Measurements from ENCODE around the gene CCDC180. TPM values are rescaled to one million over a fixed set of nuclear protein-coding genes. Genes with fewer than 3 reads are reported as not detected.

The CCDC180 gene
- total RNA-seq, 1 experiment from 2014 or later, result 5.9 TPM

DNA sequence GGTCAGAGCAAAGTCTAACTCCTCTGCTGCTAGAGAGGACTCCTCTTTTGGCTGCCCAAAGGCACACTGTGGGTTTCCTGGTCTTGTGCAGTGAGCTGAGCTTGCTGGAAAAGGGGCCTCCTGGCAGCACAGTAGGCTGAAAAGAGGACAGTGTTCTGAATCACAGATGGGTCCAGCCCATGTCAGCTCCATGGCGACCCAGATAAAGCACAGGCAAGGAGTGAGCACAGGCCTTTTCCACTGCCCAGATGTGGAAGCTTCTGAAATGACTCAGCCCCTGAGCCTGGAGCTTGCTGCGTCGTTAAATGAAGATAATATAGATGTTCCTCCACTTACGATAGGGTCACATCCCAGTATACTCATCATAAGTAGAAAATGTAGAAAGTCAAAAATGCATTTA, 8.1 kb downstream of the CCDC180 start:
- CTCF ChIA-PET, result no interaction called here

DNA sequence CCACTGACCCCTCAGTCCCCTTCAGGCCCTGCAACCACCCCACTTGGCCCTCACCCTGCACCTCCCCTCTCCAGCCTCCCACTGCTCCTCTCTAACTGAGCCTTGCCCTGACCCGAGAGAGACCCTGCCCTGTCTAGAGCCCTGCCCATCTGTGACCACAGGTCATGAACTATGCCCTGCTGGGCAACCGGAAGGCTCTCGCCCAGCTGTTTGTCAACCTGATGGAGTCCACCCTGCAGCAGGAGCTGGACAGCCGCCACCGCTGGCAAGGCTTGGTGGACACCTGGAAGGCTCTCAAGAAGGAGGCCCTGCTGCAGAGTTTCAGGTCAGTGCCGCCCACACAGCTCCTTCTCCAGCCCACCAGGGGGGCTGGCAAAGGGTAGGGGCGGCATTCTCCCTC, 9.4 kb downstream of the CCDC180 start:
- BruUV-seq (replicated peaks), result no TSS peak
- ChIA-PET CTCF (no interaction called here), POLR2A (no interaction called here)
- Histone ChIP-seq H3K36me3 (ENCODE audit: control insufficient read depth, insufficient read depth, low read length) (no peaks in the 10 kb centered on the region; the same call in 1 of the 2 replicates), H3K4me1 (no peaks in the 10 kb centered on the region), H3K4me3 (ENCODE audit: low read depth, low read length) (no peak overlapping the region), H3K9me3 (no peaks in the 10 kb centered on the region), H3K27me3 (replicated peaks; ENCODE audit: control insufficient read depth, insufficient read depth, low read length) (no peaks in the 10 kb centered on the region)
- no peaks in the 10 kb centered on the region for H3K36me3 Mint-ChIP-seq (ENCODE audit: insufficient read depth, unreplicated experiment)
- H3K27ac Mint-ChIP-seq (ENCODE audit: unreplicated experiment), result no peak overlapping the region
- DNase-seq, result no peak
- no peaks in the 10 kb centered on the region for H3K4me1 Mint-ChIP-seq (ENCODE audit: low read depth, unreplicated experiment)
- TF ChIP-seq, protein P1, sequence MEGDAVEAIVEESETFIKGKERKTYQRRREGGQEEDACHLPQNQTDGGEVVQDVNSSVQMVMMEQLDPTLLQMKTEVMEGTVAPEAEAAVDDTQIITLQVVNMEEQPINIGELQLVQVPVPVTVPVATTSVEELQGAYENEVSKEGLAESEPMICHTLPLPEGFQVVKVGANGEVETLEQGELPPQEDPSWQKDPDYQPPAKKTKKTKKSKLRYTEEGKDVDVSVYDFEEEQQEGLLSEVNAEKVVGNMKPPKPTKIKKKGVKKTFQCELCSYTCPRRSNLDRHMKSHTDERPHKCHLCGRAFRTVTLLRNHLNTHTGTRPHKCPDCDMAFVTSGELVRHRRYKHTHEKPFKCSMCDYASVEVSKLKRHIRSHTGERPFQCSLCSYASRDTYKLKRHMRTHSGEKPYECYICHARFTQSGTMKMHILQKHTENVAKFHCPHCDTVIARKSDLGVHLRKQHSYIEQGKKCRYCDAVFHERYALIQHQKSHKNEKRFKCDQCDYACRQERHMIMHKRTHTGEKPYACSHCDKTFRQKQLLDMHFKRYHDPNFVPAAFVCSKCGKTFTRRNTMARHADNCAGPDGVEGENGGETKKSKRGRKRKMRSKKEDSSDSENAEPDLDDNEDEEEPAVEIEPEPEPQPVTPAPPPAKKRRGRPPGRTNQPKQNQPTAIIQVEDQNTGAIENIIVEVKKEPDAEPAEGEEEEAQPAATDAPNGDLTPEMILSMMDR (IDR thresholded peaks at IDR 0.05; ENCODE audit: insufficient read depth in 1 of 2, low read depth in 1 of 2, low read length in 1 of 2, severe bottlenecking in 1 of 2, unreplicated experiment in 1 of 2), result no peak
- no peak overlapping the region for H3K4me3 Mint-ChIP-seq (ENCODE audit: unreplicated experiment)
- no peaks in the 10 kb centered on the region for H3K27me3 Mint-ChIP-seq (ENCODE audit: insufficient read depth, unreplicated experiment)
- H3K9me3 Mint-ChIP-seq (ENCODE audit: unreplicated experiment), result no peaks in the 10 kb centered on the region
- intact Hi-C loops (cut with micrococcal nuclease; ENCODE audit: unreplicated experiment), result no loop called here

More for the DNA sequence above, 8.1 kb downstream of the CCDC180 start:
- no peak overlapping the region for H3K27ac Mint-ChIP-seq (ENCODE audit: unreplicated experiment)
- DNase-seq, result no peak
- H3K9me3 Mint-ChIP-seq (ENCODE audit: unreplicated experiment), result no peaks in the 10 kb centered on the region
- H3K27me3 ChIP-seq (replicated peaks; ENCODE audit: control insufficient read depth, insufficient read depth, low read length), result no peaks in the 10 kb centered on the region
- H3K9me3 ChIP-seq, result no peaks in the 10 kb centered on the region
- BruUV-seq (replicated peaks), result no TSS peak
- H3K36me3 Mint-ChIP-seq (ENCODE audit: insufficient read depth, unreplicated experiment), result no peaks in the 10 kb centered on the region
- no peaks in the 10 kb centered on the region for H3K4me1 ChIP-seq
- intact Hi-C loops (cut with micrococcal nuclease; ENCODE audit: unreplicated experiment), result no loop called here
- no peak overlapping the region for H3K4me3 Mint-ChIP-seq (ENCODE audit: unreplicated experiment)
- H3K36me3 ChIP-seq (ENCODE audit: control insufficient read depth, insufficient read depth, low read length), result no peaks in the 10 kb centered on the region; the same call in 1 of the 2 replicates
- TF ChIP-seq, protein P1 (IDR thresholded peaks at IDR 0.05; ENCODE audit: insufficient read depth in 1 of 2, low read depth in 1 of 2, low read length in 1 of 2, severe bottlenecking in 1 of 2, unreplicated experiment in 1 of 2), result no peak
- POLR2A ChIA-PET, result no interaction called here
- no peaks in the 10 kb centered on the region for H3K4me1 Mint-ChIP-seq (ENCODE audit: low read depth, unreplicated experiment)
- no peak overlapping the region for H3K4me3 ChIP-seq (ENCODE audit: low read depth, low read length)
- H3K27me3 Mint-ChIP-seq (ENCODE audit: insufficient read depth, unreplicated experiment), result no peaks in the 10 kb centered on the region

GRCh38 chr9:97318433-97318832, 11.0 kb downstream of the CCDC180 start:
- Mint-ChIP-seq H3K4me3 (ENCODE audit: unreplicated experiment) (no peak overlapping the region), H3K27ac (ENCODE audit: unreplicated experiment) (no peak overlapping the region), H3K4me1 (ENCODE audit: low read depth, unreplicated experiment) (no peaks in the 10 kb centered on the region), H3K27me3 (ENCODE audit: insufficient read depth, unreplicated experiment) (no peaks in the 10 kb centered on the region), H3K36me3 (ENCODE audit: insufficient read depth, unreplicated experiment) (no peaks in the 10 kb centered on the region), H3K9me3 (ENCODE audit: unreplicated experiment) (no peaks in the 10 kb centered on the region)
- intact Hi-C loops (cut with micrococcal nuclease; ENCODE audit: unreplicated experiment), result no loop called here
- Histone ChIP-seq H3K4me3 (ENCODE audit: low read depth, low read length) (no peak overlapping the region), H3K27me3 (replicated peaks; ENCODE audit: control insufficient read depth, insufficient read depth, low read length) (no peaks in the 10 kb centered on the region), H3K9me3 (no peaks in the 10 kb centered on the region), H3K4me1 (no peaks in the 10 kb centered on the region), H3K36me3 (ENCODE audit: control insufficient read depth, insufficient read depth, low read length) (no peaks in the 10 kb centered on the region; the same call in 1 of the 2 replicates)
- no TSS peak for BruUV-seq (replicated peaks)
- POLR2A ChIA-PET, result no interaction called here
- no peak for DNase-seq
- CTCF ChIA-PET, result no interaction called here
- TF ChIP-seq, protein P1 (IDR thresholded peaks at IDR 0.05; ENCODE audit: insufficient read depth in 1 of 2, low read depth in 1 of 2, low read length in 1 of 2, severe bottlenecking in 1 of 2, unreplicated experiment in 1 of 2), result no peak
